ENCODE data around the gene ICAM5. TPM values are rescaled to one million over a fixed set of nuclear protein-coding genes. Genes with fewer than 3 reads are reported as not detected.
"Not testable (repeated sequence)": the region's sequence is repeated elsewhere in the genome, so short reads cannot be mapped to it uniquely, and the experiment has no call there.

ICAM5 gene, protein sequence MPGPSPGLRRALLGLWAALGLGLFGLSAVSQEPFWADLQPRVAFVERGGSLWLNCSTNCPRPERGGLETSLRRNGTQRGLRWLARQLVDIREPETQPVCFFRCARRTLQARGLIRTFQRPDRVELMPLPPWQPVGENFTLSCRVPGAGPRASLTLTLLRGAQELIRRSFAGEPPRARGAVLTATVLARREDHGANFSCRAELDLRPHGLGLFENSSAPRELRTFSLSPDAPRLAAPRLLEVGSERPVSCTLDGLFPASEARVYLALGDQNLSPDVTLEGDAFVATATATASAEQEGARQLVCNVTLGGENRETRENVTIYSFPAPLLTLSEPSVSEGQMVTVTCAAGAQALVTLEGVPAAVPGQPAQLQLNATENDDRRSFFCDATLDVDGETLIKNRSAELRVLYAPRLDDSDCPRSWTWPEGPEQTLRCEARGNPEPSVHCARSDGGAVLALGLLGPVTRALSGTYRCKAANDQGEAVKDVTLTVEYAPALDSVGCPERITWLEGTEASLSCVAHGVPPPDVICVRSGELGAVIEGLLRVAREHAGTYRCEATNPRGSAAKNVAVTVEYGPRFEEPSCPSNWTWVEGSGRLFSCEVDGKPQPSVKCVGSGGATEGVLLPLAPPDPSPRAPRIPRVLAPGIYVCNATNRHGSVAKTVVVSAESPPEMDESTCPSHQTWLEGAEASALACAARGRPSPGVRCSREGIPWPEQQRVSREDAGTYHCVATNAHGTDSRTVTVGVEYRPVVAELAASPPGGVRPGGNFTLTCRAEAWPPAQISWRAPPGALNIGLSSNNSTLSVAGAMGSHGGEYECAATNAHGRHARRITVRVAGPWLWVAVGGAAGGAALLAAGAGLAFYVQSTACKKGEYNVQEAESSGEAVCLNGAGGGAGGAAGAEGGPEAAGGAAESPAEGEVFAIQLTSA
- 0.38 TPM for total RNA-seq
- long read RNA-seq, partial matches to known transcripts: 1 of 1 reads
- long read RNA-seq, other reads (novel, unspliced or antisense): 0 of 1 reads

DNA sequence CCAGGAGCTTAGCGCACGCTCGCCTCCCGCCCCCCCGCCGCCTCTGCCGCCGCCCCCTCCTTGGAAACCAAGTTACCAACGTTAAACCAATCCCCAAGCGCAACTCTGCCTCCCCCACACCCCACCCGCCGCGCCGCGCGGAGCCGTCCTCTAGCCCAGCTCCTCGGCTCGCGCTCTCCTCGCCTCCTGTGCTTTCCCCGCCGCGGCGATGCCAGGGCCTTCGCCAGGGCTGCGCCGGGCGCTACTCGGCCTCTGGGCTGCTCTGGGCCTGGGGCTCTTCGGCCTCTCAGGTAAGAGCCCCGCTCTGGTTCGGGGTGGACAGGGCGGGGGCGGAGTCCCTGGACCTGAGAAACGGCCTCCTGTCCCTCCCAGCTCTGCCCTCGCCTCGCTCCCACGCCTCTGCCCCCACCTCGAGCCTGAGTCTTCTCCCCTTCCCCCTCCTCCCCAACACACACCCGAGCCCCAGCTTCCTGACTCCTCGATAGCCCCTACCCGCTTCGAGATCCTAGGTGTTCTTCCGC, at the start of gene ICAM5:
Gene ICAM5 (plus strand): TSS at position 117 of the 521 bp plus-strand sequence. CDS start 92 bp downstream, at position 209.
- intact Hi-C loops (cut with DNase I): no loop called here
- ATAC-seq (no peak), DNase-seq (ENCODE audit: missing footprints) (peak; percentile 65)

GRCh38 chr19:10241826-10242449, 47.8 kb upstream of the ICAM5 start:
- ATAC-seq; DNase-seq (ENCODE audit: missing footprints); intact Hi-C loops (cut with DNase I): not testable (repeated sequence)

DNA sequence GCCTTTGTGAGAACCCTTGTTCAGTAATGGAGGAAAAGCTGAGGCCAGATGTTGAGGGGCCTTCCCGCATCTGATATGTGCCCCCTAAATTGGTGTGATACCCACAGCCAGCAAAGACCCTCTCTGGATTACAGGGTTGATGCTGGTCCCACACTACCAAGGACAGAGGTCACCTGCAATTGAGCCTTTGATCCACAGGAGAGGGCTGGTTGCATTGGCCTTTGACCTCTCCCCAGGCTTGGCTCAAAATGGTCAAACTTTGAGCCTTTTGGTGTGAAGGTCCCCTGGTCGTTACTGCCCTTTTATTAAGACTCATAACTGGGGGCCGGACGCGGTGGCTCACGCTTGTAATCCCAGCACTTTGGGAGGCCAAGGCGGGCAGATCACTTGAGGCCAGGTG, 46.1 kb upstream of the ICAM5 start:
- ATAC-seq: no peak
- intact Hi-C loops (cut with DNase I): no loop called here

DNA sequence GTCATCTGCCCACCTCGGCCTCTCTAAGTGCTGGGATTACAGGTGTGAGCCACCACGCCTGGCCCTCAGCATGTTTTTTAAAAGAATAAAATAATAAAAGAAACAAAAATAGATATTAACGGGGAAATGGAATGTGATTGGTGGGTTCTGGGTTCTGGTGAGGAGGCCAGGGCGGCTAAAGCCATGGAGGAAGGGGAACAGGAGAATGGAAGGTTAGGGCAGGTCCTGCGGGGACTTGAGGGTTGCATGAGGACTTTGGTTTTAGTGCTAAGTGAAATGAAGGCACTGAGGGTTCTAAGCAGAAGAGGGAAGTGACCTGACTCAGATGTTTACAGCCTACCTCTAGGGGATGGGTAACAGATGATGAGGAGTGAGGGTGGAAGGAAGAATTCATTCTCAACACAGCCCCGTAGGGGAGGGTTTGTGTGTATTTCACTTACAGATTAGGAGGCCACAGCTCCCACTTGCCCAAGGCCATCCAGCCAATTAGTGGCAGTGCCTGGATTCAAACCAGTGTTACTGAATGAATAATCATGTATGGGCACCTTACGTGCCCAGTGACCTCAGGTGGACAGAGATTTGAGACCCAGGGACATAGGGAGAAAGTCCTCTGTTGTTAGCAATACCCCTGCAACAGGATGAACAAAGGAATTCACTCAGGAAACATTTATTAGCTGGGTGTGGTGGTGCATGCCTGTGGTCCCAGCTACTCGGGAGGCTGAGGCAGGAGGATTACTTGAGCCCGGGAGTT, 44.4 kb upstream of the ICAM5 start:
- ATAC-seq (no peak), DNase-seq (ENCODE audit: missing footprints) (no peak)
- intact Hi-C loops (cut with DNase I): no loop called here

More for the DNA sequence above, 46.1 kb upstream of the ICAM5 start:
- DNase-seq (ENCODE audit: missing footprints): no peak

DNA sequence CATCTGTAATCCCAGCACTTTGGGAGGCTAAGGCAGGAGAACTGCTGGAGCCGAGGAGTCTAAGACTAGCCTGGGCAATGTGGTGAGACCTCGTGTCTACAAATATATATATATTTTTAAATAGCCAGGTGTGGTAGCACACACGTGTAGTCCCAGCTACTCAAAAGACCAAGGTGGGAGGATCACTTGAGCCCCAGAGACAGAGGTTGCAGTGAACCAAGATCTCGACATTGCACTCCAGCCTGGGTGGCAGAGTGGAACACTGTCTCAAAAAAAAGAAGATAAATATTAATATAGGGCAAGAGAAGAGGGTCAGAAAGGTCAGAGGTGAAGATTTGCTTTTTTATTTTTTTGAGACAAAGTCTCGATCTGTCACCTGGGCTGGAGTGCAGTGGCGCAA, 43.2 kb upstream of the ICAM5 start:
- intact Hi-C loops (cut with DNase I): no loop called here
- ATAC-seq (no peak), DNase-seq (ENCODE audit: missing footprints) (no peak)

DNA sequence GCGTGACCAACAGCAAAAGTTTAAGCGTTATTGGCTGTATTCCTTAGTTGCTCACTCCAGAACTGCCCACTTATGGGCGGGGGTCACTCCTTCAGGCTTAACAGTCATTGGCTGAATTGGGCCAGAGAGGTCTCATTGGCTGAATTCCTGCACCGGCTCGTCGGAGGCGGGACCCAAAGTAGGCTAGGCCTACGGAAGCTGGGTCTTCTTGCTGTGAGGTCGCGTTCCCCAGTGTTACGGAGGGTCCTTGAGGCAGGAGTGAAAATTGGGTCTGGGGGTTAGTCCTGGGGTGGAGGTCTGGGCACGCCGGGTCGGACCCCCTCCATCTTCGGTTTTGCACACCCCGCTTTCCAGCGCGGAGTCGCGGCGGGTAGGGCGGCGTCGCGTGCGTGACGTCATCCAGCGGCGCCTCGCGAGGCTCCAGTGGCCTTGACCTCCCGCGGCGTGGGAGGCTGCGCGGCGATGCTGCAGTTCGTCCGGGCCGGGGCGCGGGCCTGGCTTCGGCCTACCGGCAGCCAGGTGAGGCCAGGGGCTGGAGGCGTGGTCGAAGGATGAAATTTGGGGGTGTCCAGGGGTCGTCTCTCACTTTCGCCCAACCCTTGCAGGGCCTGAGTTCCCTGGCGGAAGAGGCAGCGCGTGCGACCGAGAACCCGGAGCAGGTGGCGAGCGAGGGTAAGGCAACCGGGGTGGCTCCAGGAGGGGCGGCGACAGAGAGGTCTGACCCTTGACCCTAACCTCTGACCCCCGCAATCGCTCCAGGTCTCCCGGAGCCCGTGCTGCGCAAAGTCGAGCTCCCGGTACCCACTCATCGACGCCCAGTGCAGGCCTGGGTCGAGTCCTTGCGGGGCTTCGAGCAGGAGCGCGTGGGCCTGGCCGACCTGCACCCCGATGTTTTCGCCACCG, 37.7 kb upstream of the ICAM5 start, which contains the start of gene MRPL4:
Gene MRPL4 (plus strand): TSS at position 423 of the 903 bp plus-strand sequence. CDS start 40 bp downstream, at position 463.
- DNase-seq (ENCODE audit: missing footprints): peak; percentile 96
- intact Hi-C loops (cut with DNase I): loop anchor here (2.0 to 5.0 kb wide), 2 partner anchors 57 to 320 kb away; partner anchors contain the start of gene DNMT1
- peak; percentile 94 for ATAC-seq

- intact Hi-C loops (cut with DNase I): loop anchor here (5.0 kb wide), 1 partner anchor 320 kb away; no protein-coding TSS in a partner anchor
- ATAC-seq: no peak
- no peak for DNase-seq (ENCODE audit: missing footprints)
These were observed 37.0 kb upstream of the ICAM5 start for GRCh38 chr19:10252707-10253106.

DNA sequence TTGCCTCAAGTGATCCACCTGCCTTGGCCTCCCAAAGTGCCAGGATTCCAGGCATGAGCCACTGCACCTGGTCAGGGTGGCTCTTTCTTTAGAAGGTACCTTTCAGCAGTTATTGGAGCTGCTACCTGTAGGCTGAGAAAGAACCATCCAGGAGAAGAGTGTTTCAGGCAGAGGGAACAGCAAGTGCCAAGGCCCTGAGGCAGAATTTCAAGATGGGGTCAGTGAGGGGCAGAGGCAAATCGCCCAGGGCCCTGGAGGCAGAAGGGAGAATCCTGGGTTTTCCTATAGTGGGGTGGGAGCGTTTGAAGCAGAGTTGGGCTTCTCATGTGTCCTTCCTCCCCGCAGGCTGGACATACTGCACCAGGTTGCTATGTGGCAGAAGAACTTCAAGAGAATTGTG, 35.5 kb upstream of the ICAM5 start:
- no peak for DNase-seq (ENCODE audit: missing footprints)
- intact Hi-C loops (cut with DNase I): loop anchor here (5.0 kb wide), 1 partner anchor 322 kb away; no protein-coding TSS in a partner anchor
- ATAC-seq: no peak

DNA sequence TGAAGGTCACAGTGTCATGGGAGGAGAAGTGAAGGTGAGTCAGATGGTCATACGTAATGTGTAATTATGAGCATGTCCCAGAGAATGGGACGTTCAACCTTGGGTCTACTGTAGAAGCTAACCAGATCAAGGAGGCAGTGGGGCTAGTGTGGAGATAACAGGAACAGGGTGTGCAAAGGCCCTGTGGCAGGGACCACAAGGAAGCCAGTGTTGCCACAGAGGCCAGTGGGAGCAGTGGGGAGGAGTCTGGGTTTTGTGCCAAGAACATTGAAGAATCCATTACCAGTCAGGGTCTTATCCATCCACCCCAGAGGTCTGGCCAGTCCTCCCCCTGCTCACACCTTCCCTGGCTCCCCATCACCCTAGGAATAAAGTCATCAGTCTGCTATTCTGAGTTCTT, 34.4 kb upstream of the ICAM5 start:
- intact Hi-C loops (cut with DNase I): no loop called here
- ATAC-seq (no peak), DNase-seq (ENCODE audit: missing footprints) (no peak)

- no peak for DNase-seq (ENCODE audit: missing footprints)
- intact Hi-C loops (cut with DNase I): no loop called here
- ATAC-seq: no peak
These were observed 33.2 kb upstream of the ICAM5 start for GRCh38 chr19:10256551-10256950.

- no peak for DNase-seq (ENCODE audit: missing footprints)
- ATAC-seq: no peak
- intact Hi-C loops (cut with DNase I): no loop called here
These were observed 32.7 kb upstream of the ICAM5 start for GRCh38 chr19:10256970-10257615.

DNA sequence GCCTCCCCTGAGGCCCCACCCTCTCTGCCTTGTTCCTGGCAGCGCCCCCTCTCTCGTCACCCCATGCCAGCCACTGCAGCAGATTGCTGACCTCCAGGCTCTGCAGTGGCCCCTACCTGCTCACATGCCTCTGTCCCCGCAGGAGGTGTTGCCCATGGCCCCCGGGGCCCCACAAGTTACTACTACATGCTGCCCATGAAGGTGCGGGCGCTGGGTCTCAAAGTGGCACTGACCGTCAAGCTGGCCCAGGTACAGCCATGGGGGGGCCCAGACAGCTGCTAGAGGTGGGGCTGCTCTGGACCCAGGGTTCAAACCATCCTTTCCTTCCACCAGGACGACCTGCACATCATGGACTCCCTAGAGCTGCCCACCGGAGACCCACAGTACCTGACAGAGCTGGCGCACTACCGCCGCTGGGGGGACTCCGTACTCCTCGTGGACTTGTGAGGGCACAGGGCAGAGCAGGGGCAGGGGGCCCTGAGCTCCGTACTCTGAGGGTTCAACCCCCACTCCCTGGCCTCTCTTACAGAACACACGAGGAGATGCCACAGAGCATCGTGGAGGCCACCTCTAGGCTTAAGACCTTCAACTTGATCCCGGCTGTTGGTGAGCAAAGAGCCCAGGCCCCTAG, 31.6 kb upstream of the ICAM5 start:
- DNase-seq (ENCODE audit: missing footprints) (no peak), ATAC-seq (no peak)
- intact Hi-C loops (cut with DNase I): no loop called here

DNA sequence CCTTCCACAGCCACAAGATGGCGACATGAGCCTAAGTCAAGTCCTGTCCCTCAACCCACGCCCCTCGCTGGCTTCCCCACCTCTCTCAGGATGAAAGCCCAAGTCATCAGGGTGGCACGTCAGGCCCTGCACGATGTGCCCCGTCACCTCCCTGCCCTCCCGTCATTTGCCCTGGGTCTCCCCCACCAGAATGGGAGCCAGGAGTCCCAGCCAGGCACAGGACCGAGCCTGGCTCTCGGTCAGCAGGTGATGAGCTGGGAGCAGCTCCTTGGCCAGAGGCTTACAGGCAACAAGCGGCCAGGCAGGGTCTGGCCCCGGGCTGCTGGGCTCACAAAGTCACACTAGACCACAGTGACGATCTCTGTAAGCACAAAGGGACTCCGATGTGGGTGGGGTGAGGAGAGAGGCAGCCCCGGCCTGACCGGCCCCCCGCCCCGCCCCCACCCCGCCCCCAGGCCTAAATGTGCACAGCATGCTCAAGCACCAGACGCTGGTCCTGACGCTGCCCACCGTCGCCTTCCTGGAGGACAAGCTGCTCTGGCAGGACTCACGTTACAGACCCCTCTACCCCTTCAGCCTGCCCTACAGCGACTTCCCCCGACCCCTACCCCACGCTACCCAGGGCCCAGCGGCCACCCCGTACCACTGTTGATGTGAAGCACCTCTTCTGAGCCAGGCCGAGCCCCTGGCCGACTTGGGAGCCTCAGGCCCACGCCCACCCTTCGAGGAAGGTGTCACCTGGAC, 30.4 kb upstream of the ICAM5 start:
- ATAC-seq (peak; percentile 62), DNase-seq (ENCODE audit: missing footprints) (peak; percentile 86)
- intact Hi-C loops (cut with DNase I): no loop called here

- DNase-seq (ENCODE audit: missing footprints): no peak
- ATAC-seq: no peak
- intact Hi-C loops (cut with DNase I): no loop called here
These were observed 29.6 kb upstream of the ICAM5 start for GRCh38 chr19:10260141-10260584.

DNA sequence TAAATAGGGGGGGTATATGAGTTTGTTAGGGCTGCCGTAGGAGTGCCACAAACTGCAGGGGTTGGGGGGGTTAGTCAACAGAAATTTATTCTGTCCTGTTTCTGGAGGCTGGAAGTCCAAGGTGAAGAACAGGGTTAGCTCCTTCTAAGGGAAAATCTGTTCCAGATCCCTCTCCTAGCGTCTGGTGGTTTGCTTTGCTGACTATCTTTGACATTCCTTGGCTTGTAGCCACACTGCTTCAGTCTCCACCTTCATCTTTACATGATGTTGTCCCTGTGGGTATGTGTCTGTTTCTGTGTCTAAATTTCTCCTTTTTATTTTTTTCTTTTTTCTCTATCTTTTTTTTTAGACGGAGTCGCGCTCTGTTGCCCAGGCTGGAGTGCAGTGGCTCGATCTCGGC, 27.0 kb upstream of the ICAM5 start:
- no peak for ATAC-seq
- no peak for DNase-seq (ENCODE audit: missing footprints)
- intact Hi-C loops (cut with DNase I): no loop called here
